T47D (cell line): ENCODE results near the gene MAN1C1.

ENCODE experiments used
- DNase-seq, 2 experiments: peaks; one replicate each; pipeline versions ENCODE4 v3.0.0 to v3.0.0-alpha.2; 2011 to 2012; ENCODE audit warnings: low read depth in 1 of 2, low spot score in 1 of 2
- JUND ChIP-seq: IDR thresholded peaks from 2 replicates; pipeline ENCODE4 v1.6.1; 2012; ENCODE audit warnings: low read depth
- in situ Hi-C: cut with HindIII; loops from 2 replicates; pipeline ENCODE4 v1.10.0; 2016; ENCODE audit warnings: low sequenced_read_pairs, low pct_unique_long_range_greater_than_20kb

Gene MAN1C1

DNA sequence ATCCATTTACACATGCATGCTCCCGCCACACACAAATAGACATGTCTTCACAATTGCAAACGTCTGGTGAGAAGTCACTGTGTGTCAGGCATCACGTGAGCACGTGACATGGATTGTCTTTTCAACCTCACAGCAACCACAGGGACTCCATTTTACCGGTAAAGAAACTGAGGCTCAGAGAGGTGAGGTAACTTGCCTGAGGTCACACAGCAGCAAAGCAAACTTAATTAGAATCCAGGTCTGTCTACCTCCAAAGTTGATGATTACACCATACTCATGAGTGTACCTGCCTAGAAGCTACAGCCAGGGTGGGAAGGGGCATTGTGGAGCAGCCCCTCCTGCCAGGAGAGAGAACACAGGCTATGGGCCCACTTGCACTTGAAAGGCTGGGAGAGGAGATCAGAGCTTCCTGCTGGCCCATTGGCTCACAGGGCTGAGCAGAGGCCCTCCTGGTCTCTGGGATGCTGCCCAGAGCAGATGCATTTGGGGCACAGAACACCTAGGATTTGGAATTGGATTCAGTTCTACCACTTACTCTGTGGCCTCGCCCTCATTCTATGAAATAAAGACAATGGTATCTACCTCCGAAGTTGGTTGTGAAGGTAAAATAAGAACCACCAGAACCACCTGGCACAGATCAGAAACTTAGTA lies 139.0 kb downstream of the MAN1C1 start:
- TF ChIP-seq JUND, result no peak
- DNase-seq, result no peak
- in situ Hi-C loops, result no loop called here

DNA sequence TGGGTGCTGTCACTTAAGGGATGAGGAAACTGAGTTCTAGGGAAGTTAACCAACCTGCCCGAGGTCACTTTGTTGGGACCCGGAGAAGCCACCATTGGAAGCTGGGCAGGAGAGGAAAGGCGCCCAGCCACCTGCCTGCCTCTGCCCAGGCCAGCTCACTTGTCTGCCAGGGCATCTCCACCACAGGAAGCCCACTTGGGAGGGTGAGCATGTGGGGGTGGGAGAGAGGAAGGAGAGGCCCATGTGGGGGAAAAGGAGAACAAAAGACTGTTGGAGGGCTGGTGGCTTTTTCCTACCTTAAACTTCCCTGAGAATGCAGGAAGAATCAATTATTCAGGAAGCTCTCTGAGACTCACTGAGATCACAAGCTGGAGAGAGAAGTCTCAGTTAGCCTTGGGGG lies 139.6 kb downstream of the MAN1C1 start:
- in situ Hi-C loops, result no loop called here
- TF ChIP-seq JUND, result no peak
- DNase-seq, result no peak

DNA sequence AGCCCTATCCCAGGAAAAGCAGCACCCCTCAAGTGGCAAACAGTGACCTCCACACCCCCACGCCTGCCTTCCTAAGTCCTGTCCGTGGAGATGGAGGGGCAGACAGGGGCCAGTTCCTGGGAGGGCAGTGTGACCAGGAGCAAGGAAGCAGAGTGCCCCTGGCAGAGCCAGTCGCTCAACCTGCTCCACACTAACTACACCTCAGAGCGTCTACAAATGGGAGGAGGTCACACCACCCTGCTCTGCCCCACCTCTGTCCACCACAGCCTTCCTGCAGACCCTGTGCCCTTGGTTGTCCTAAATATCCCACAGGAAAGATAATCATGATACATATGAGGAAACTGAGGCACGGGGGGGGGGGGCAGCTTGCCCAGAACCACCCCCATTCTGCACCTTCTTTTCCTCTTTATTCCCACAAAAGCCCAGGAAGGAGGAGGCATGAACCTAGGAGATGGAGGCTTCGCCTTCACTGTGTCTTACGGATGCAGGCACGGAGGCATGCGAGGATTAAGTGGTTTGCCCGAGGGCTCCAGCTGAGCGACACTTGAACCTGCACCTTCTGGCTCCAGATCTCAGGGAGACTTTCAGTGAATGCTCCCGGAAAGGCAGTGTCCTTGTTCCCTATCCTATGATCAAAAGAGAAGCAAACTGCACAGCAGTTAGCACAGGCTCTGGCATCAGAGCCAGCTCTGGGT lies 140.7 kb downstream of the MAN1C1 start:
- DNase-seq, result peak in 1 of 2 experiments; percentile 72
- in situ Hi-C loops, result no loop called here
- no peak for TF ChIP-seq JUND

DNA sequence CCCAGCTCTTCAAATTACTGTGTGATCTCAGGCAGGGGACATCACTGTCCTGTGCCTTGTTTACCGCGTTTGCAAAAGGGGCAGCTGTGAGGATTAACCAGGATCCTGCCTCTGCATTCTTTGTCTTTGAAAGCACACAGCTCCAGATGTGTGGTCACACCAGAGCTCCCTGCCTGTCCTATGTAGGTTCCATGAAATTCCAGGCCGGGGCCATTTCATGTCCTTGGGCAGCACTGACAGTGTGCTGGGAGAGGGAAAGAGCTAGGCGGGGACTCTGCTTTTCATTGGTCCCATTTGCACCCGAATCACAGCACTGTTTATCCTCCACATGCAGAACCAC lies 141.2 kb downstream of the MAN1C1 start:
- TF ChIP-seq JUND, result no peak
- no peak for DNase-seq
- in situ Hi-C loops, result no loop called here

DNA sequence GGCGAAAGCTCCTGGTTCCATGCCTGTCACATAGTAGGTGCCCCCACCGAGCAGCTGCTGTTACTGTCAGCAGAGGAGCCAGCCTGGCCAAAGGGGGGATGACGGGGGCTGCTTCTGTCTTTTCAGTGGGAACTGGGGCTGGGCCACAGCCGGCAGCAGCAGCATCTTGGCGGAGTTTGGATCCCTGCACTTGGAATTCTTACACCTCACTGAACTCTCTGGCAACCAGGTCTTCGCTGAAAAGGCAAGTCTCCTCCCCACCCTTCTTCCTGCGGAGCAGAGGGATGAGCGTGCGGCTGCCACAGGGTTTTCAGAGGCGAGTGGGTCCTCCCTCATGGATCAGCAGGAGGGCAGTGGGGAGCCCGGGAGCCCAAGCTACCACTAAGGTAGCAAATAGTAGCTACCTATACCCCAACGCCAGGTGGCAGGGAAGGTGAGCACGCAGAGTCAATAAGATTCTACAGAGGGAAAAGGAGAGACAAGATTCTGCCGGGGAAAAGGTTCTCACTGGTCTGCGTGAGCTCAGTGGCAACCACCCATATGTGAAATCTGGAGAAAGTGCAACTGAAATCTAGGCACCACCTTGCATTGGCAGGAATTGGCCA lies 142.0 kb downstream of the MAN1C1 start:
- TF ChIP-seq JUND, result no peak
- in situ Hi-C loops, result no loop called here
- no peak for DNase-seq

DNA sequence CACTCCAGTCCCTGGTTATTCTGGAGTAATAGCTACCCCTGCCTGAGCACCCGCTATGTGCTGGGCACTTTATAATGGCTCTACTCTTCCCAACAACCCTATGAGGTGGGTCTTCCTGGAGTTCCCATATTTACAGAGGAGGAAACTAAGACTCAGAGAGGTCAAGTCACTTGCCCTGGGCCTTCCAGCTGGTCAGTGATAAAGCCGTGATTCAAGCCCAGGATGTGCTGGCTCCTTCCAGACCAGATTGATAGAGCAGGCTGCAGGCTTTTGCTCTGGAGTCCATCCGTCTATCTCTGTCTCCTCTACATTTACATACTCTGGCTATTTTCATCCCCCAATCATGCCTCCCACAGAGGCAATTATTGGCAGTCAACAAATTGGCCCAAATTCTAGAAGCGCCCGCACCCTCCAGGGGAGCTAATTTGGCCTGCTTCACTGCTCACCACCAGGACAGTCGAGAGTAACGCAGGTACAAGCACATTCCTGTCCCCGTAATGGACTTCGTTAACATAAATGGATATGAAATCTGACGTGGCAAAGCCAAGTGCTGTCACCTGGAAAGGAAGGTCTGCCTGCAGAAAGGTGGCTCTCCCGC lies 143.6 kb downstream of the MAN1C1 start:
- in situ Hi-C loops, result no loop called here
- no peak for DNase-seq
- no peak for TF ChIP-seq JUND

DNA sequence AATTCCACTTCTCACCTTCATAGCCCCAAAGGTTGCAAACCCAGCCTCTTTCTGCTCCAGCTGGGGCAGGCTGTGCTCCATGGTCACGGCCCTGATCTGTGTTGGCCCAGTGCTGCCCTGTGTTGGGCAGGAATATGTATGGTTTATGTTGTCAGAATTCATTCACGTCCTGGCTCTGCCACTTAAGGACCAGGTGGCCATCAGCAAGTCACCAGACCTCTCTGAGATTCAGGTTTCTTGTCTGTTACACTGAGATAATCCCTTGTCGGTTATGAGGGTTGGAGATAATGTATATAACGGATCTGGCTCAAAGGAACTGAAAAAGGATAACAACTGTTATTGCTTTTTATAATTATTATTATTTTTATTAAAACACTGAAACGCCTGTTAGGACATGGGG lies 144.3 kb downstream of the MAN1C1 start:
- DNase-seq, result no peak
- no peak for TF ChIP-seq JUND
- in situ Hi-C loops, result no loop called here

DNA sequence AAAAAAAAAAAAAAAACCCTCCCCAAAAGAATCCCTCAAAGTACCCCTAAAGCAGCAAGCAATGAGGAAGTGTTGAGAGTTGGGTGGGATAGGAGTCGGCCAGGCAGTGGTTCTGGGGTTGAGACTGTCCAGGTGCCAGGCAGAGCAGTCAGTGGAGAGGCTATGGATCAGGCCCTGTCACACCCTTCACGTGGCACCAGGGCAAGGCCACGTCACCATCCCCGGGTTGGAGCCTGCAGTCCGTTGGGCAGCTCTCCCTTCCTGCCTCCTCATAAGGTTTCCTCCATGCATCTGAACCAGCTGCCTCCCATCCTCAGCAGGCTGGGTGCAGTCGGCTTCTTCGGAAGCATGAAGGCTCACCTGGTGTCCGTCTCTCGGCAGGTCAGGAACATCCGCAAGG lies 146.9 kb downstream of the MAN1C1 start:
- in situ Hi-C loops, result no loop called here
- no peak for TF ChIP-seq JUND
- DNase-seq, result no peak

DNA sequence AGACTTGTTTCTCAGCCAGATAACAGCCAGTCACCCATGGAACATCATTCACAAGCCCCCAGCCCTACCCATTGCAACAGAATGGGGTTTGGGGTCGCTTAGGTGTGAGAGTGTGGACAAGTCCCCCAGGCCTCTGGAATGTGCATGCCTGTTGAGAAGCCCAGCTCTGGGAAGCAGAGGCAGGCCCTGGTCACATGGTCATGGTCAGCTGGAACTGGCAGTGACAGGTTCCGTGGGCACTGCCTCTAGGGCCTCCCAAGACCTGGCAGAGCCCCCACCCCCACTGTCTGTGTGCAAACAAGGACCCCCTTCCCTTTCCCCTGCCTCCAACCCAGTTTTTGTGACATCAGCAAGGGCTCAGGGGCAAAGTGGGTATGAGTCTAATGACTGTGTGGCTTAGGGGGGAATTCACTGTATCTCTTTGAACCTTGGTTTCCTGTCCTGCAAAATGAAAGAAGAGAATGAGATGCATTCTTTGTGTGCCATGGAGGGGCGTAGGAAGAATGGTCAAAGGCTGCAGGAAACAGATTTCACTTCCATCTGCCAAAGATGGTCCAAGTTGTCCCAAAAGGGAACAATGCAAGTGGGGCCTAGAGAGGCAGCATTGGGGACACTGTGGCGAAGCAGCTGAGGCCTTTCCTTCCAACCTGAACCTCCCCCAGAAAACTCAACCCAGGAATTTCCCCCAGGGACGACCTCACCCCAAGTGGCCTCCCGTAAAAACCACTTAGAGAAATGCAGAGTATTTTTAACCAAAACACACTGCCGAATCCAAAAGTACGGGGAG lies 148.7 kb downstream of the MAN1C1 start:
- in situ Hi-C loops, result no loop called here
- DNase-seq, result no peak
- no peak for TF ChIP-seq JUND

- in situ Hi-C loops, result no loop called here
- DNase-seq, result peak in 1 of 2 experiments; percentile 55
- TF ChIP-seq JUND, result no peak
Observed at GRCh38 chr1:25765923-25766589, 149.5 kb downstream of the MAN1C1 start.

- no peak for TF ChIP-seq JUND
- in situ Hi-C loops, result no loop called here
- peak; percentile 80 to 93 for DNase-seq
Observed at GRCh38 chr1:25766721-25767436, 150.3 kb downstream of the MAN1C1 start.

DNA sequence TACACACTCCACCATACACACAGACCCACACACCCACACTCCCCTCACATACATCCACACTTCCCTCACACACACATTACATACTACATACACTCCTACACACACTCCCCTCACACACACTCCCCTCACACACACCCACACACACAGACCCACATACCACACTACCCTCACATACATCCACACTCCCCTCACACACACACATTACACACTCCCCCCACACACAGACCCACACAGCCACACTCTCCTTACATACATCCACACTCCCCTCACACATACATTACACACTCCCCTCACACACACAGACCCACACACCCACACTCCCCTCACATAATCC lies 150.8 kb downstream of the MAN1C1 start:
- no peak for DNase-seq
- in situ Hi-C loops, result no loop called here
- TF ChIP-seq JUND, result no peak
